HepG2 (cell line): ENCODE results near the gene PYGO2. TPM values are rescaled to one million over a fixed set of nuclear protein-coding genes. Genes with fewer than 3 reads are reported as not detected.

Experiments used
- MED13 ChIP-seq: sonication (generic); formaldehyde crosslinking; IDR thresholded peaks from 2 replicates; pipeline ENCODE4 v1.5.0; 2020; ENCODE audit warnings: missing genetic modification reagents
- MTA1 ChIP-seq: sonication (generic); formaldehyde crosslinking; IDR thresholded peaks from 2 replicates; pipeline ENCODE4 v1.4.0; 2020; ENCODE audit warnings: missing genetic modification reagents, mild to moderate bottlenecking, borderline replicate concordance
- NR2F6 ChIP-seq, 2 experiments: IDR thresholded peaks; 2 replicates each; pipeline ENCODE4 v1.6.1; 2016; ENCODE audit warnings: antibody characterized with exemption in 1 of 2, mild to moderate bottlenecking in 1 of 2
- NRL ChIP-seq: sonication (generic); formaldehyde crosslinking; IDR thresholded peaks from 2 replicates; pipeline ENCODE4 v1.5.0; 2020; ENCODE audit warnings: missing genetic modification reagents, mild to moderate bottlenecking, moderate library complexity, borderline replicate concordance
- PRPF4 ChIP-seq: fragments of 200-400 bp; formaldehyde crosslinking; IDR thresholded peaks from 2 replicates; pipeline ENCODE4 v1.6.1; 2016; ENCODE audit warnings: low read length, low read depth; ENCODE audit not compliant: poor library complexity, severe bottlenecking
- SALL2 ChIP-seq: sonication (generic); formaldehyde crosslinking; IDR thresholded peaks from 2 replicates; pipeline ENCODE4 v1.8.1; 2023; ENCODE audit warnings: mild to moderate bottlenecking, missing genetic modification reagents, inconsistent platforms
- SMARCE1 ChIP-seq: fragments of 450-650 bp; IDR thresholded peaks from 2 replicates; pipeline ENCODE4 v1.6.1; 2017; ENCODE audit warnings: borderline replicate concordance
- TCF7 ChIP-seq: sonication (generic); IDR thresholded peaks from 2 replicates; pipeline ENCODE4 v1.6.1; 2016; ENCODE audit warnings: antibody characterized with exemption, low read depth
- THYN1 ChIP-seq: sonication (generic); formaldehyde crosslinking; IDR thresholded peaks from 2 replicates; pipeline ENCODE4 v1.8.1; 2023; ENCODE audit warnings: low read depth, mild to moderate bottlenecking, moderate library complexity, missing genetic modification reagents, borderline replicate concordance
- TP53 ChIP-seq: sonication (generic); formaldehyde crosslinking; conservative IDR thresholded peaks from 2 replicates; pipeline ENCODE4 v1.4.0; 2020; ENCODE audit warnings: missing genetic modification reagents
- ZFP36 ChIP-seq: fragments of 150-350 bp; IDR thresholded peaks from 2 replicates; pipeline ENCODE4 v1.6.1; 2018; ENCODE audit warnings: borderline replicate concordance, low read length, low read depth; ENCODE audit not compliant: partially characterized antibody
- ZNF20 ChIP-seq: sonication (generic); formaldehyde crosslinking; IDR thresholded peaks from 2 replicates; pipeline ENCODE4 v1.4.0; 2020; ENCODE audit warnings: mild to moderate bottlenecking, moderate library complexity, missing genetic modification reagents
- ZNF329 ChIP-seq: sonication (generic); formaldehyde crosslinking; IDR thresholded peaks from 2 replicates; pipeline ENCODE4 v1.9.0; 2021; ENCODE audit warnings: low read depth, mild to moderate bottlenecking, missing genetic modification reagents
- ZNF33A ChIP-seq: sonication (generic); formaldehyde crosslinking; IDR thresholded peaks from 2 replicates; pipeline ENCODE4 v1.5.1; 2020; ENCODE audit warnings: missing genetic modification reagents, mild to moderate bottlenecking, moderate library complexity, borderline replicate concordance
- ZNF446 ChIP-seq: sonication (generic); formaldehyde crosslinking; IDR thresholded peaks from 2 replicates; pipeline ENCODE4 v1.5.0; 2020; ENCODE audit warnings: mild to moderate bottlenecking, missing genetic modification reagents
- ZNF629 ChIP-seq: sonication (generic); formaldehyde crosslinking; conservative IDR thresholded peaks from 2 replicates; pipeline ENCODE4 v1.5.0; 2020; ENCODE audit warnings: missing genetic modification reagents
- ZNF660 ChIP-seq: sonication (generic); formaldehyde crosslinking; IDR thresholded peaks from 2 replicates; pipeline ENCODE4 v1.5.1; 2020; ENCODE audit warnings: mild to moderate bottlenecking, low read depth, missing genetic modification reagents, borderline replicate concordance
- ZNF749 ChIP-seq: sonication (generic); formaldehyde crosslinking; IDR thresholded peaks from 2 replicates; pipeline ENCODE4 v1.8.0; 2022; ENCODE audit warnings: mild to moderate bottlenecking, missing genetic modification reagents, moderate library complexity, borderline replicate concordance
- ZNF761 ChIP-seq: sonication (generic); formaldehyde crosslinking; conservative IDR thresholded peaks from 2 replicates; pipeline ENCODE4 v1.4.0; 2020; ENCODE audit warnings: mild to moderate bottlenecking, missing genetic modification reagents
- ZNF777 ChIP-seq: sonication (generic); formaldehyde crosslinking; IDR thresholded peaks from 2 replicates; pipeline ENCODE4 v1.4.0; 2020; ENCODE audit warnings: missing genetic modification reagents
- polyA plus RNA-seq, 8 experiments: library from polyadenylated mRNA; depleted of rRNA in 3 of 8; stranded (reverse) in 7 of 8; unstranded in 1 of 8; fragments of >200 nt; fragmentation: Illumina TruSeq in 4 of 8; extraction: Trizol in 4 of 8; gene quantifications; 2 replicates each; pipeline versions ENCODE4 v1.2.1 to v1.2.3, GENCODE V29; 2011 to 2016; ENCODE audit warnings: low read depth in 4 of 8, missing spikeins in 1 of 8, mixed read lengths in 1 of 8; ENCODE audit not compliant: insufficient read depth in 1 of 8
- total RNA-seq, 5 experiments: library from RNA; depleted of rRNA; stranded (reverse); fragments of >200 nt; fragmentation: Illumina TruSeq; extraction: Trizol; gene quantifications; 2 replicates each; pipeline ENCODE4 v1.2.3, GENCODE V29; 2016; ENCODE audit warnings: low read depth in 1 of 5
- TF ChIP-seq, protein P1 (sequence below): sonication (generic); formaldehyde crosslinking; IDR thresholded peaks from 2 replicates; pipeline ENCODE4 v1.5.1; 2020; ENCODE audit warnings: missing genetic modification reagents, mild to moderate bottlenecking, borderline replicate concordance
- TF ChIP-seq, protein P2 (sequence below): sonication (generic); IDR thresholded peaks from 2 replicates; pipeline ENCODE4 v1.6.1; 2016; ENCODE audit warnings: low read depth, borderline replicate concordance
- TF ChIP-seq, protein P3 (sequence below): sonication (generic); formaldehyde crosslinking; IDR thresholded peaks from 2 replicates; pipeline ENCODE4 v1.4.0; 2020; ENCODE audit warnings: missing genetic modification reagents, mild to moderate bottlenecking, borderline replicate concordance
- TF ChIP-seq, protein P4 (sequence below): sonication (generic); formaldehyde crosslinking; conservative IDR thresholded peaks from 2 replicates; pipeline ENCODE4 v1.8.1; 2023; ENCODE audit warnings: missing genetic modification reagents

Gene PYGO2
- total and polyA plus RNA-seq, 2 of the 13 experiments (the other 11 are each of a cell fraction or from before 2014, with no cell fraction given): 20.3 to 21.8 TPM

DNA sequence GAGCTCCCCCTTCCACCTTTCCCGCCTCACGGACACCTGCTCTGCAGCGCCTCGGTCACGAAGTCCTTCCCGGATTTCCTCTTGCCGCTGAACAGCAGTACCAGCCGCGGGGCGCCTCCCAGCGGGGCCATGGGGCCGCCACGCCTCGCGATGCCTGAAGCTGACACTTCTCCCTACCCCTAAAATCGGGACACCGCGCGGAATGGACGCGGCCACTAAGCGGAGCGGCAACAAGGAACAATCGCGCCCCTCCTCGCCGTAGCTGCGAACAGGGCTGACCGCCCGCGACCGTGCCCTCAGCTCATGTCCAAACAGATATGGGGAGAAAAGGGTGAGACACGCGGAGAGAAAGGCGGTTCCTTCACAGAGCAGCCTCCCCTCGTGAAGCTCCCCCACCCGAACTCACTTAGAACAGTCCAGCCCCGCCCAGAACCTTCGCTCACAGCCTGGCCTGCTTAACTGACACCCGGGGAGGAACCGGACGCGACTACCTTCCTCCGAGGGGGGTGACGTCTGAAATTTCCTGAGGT lies 25.0 kb downstream of the PYGO2 start, which contains the start of gene PMVK (continued):
- TF ChIP-seq MTA1 (CRISPR knock-in tag) (peak; percentile 91), THYN1 (peak; percentile 67; the same call in 1 of the 2 replicates), TP53 (CRISPR knock-in tag) (no peak), ZFP36 (no peak), ZNF33A (CRISPR knock-in tag) (no peak), MED13 (CRISPR knock-in tag) (peak; percentile 92; the same call in 1 of the 2 replicates), SALL2 (no peak), TCF7 (no peak; the same call in 1 of the 2 replicates), ZNF777 (CRISPR knock-in tag) (peak; percentile 37; the same call in 1 of the 2 replicates), ZNF20 (CRISPR knock-in tag) (0 out of 2 replicates have a peak, but pooled peaks have one; percentile 61), NRL (CRISPR knock-in tag) (peak; percentile 99), ZNF329 (peak; percentile 93), ZNF761 (peak; percentile 99), NR2F6 (IDR thresholded peaks at IDR 0.05) (0 out of 2 replicates have a peak, but pooled peaks have one; percentile 47), NR2F6 (CRISPR knock-in tag; IDR thresholded peaks at IDR 0.05) (peak; percentile 81), ZNF446 (peak; percentile 97), ZNF749 (CRISPR knock-in tag) (peak; percentile 99), ZNF629 (CRISPR knock-in tag) (peak; percentile 59), SMARCE1 (no peak), ZNF660 (CRISPR knock-in tag) (peak; percentile 89; the same call in 1 of the 2 replicates), PRPF4 (no peak)
- TF ChIP-seq, protein P1, sequence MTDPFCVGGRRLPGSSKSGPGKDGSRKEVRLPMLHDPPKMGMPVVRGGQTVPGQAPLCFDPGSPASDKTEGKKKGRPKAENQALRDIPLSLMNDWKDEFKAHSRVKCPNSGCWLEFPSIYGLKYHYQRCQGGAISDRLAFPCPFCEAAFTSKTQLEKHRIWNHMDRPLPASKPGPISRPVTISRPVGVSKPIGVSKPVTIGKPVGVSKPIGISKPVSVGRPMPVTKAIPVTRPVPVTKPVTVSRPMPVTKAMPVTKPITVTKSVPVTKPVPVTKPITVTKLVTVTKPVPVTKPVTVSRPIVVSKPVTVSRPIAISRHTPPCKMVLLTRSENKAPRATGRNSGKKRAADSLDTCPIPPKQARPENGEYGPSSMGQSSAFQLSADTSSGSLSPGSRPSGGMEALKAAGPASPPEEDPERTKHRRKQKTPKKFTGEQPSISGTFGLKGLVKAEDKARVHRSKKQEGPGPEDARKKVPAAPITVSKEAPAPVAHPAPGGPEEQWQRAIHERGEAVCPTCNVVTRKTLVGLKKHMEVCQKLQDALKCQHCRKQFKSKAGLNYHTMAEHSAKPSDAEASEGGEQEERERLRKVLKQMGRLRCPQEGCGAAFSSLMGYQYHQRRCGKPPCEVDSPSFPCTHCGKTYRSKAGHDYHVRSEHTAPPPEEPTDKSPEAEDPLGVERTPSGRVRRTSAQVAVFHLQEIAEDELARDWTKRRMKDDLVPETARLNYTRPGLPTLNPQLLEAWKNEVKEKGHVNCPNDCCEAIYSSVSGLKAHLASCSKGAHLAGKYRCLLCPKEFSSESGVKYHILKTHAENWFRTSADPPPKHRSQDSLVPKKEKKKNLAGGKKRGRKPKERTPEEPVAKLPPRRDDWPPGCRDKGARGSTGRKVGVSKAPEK (CRISPR knock-in tag): peak; percentile 94
- TF ChIP-seq, protein P2, sequence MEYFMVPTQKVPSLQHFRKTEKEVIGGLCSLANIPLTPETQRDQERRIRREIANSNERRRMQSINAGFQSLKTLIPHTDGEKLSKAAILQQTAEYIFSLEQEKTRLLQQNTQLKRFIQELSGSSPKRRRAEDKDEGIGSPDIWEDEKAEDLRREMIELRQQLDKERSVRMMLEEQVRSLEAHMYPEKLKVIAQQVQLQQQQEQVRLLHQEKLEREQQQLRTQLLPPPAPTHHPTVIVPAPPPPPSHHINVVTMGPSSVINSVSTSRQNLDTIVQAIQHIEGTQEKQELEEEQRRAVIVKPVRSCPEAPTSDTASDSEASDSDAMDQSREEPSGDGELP: no peak
- TF ChIP-seq, protein P3, sequence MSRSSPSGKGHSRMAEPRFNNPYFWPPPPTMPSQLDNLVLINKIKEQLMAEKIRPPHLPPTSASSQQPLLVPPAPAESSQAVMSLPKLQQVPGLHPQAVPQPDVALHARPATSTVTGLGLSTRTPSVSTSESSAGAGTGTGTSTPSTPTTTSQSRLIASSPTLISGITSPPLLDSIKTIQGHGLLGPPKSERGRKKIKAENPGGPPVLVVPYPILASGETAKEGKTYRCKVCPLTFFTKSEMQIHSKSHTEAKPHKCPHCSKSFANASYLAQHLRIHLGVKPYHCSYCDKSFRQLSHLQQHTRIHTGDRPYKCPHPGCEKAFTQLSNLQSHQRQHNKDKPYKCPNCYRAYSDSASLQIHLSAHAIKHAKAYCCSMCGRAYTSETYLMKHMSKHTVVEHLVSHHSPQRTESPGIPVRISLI (CRISPR knock-in tag): peak; percentile 80
- TF ChIP-seq, protein P4, sequence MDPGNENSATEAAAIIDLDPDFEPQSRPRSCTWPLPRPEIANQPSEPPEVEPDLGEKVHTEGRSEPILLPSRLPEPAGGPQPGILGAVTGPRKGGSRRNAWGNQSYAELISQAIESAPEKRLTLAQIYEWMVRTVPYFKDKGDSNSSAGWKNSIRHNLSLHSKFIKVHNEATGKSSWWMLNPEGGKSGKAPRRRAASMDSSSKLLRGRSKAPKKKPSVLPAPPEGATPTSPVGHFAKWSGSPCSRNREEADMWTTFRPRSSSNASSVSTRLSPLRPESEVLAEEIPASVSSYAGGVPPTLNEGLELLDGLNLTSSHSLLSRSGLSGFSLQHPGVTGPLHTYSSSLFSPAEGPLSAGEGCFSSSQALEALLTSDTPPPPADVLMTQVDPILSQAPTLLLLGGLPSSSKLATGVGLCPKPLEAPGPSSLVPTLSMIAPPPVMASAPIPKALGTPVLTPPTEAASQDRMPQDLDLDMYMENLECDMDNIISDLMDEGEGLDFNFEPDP (CRISPR knock-in tag): peak; percentile 94; the same call in 1 of the 2 replicates
